HepG2 (cell line): ENCODE measurements around the gene NCOA5. TPM values are rescaled to one million over a fixed set of nuclear protein-coding genes. Genes with fewer than 3 reads are reported as not detected.

Source experiments
- ATAC-seq: fragments of 200-7000 bp; cut with Tn5 transposase; 3 replicates; pipeline ENCODE4 v1.9.1; 2020; ENCODE audit warnings: mild to moderate bottlenecking, moderate library complexity
- BruUV-seq: library from RNA; stranded (reverse); fragments of 400-500 nt; replicated peaks from 2 replicates; lab custom pipeline; 2021; lab: Mats Ljungman, UMichigan
- CTCF ChIA-PET: fragments of 300-600 bp; formaldehyde crosslinking; extraction: SDS; loops from one replicate; lab custom pipeline; 2021; ENCODE audit warnings: low total read pairs, inconsistent platforms, low intra/inter-chr PET ratio; lab: Yijun Ruan, JAX
- POLR2A ChIA-PET: fragments of 350-600 bp; sonication (Branson Sonifier 250); formaldehyde crosslinking; loops from one replicate; lab custom pipeline; 2020; ENCODE audit warnings: antibody characterized with exemption, inconsistent platforms; lab: Yijun Ruan, JAX
- DNase-seq: peaks from one replicate; pipeline ENCODE4 v3.0.0-alpha.2; 2015; ENCODE audit warnings: low spot score
- FAIRE-seq: peaks from 3 replicates; lab custom pipeline; 2011; peaks lifted over from hg19 to GRCh38; lab: Jason Lieb, UNC
- H2AFZ ChIP-seq: one replicate; pipeline ENCODE4 v1.6.1; 2011; ENCODE audit warnings: low read length, inconsistent platforms
- H3K27ac ChIP-seq: fragments of 300-600 bp; 3 replicates; pipeline ENCODE4 v1.8.0; 2011; ENCODE audit warnings: mixed run types, mild to moderate bottlenecking, mixed read lengths, low read length, inconsistent platforms; ENCODE audit not compliant: insufficient read depth; ENCODE audit errors: extremely low read length
- H3K27me3 ChIP-seq, 2 experiments: fragments of 200-600 bp in 1 of 2; 2 replicates in 1 of 2; 3 replicates in 1 of 2; pipeline versions ENCODE4 v1.6.0 to v1.8.0; 2011; ENCODE audit warnings: low read length in 2 of 2, mild to moderate bottlenecking in 2 of 2, moderate library complexity in 2 of 2, inconsistent platforms in 1 of 2; ENCODE audit not compliant: insufficient read depth in 2 of 2, control insufficient read depth in 1 of 2
- H3K36me3 ChIP-seq, 2 experiments: fragments of 200-600 bp in 1 of 2; replicated peaks in 1 of 2; 2 replicates in 1 of 2; 3 replicates in 1 of 2; pipeline versions ENCODE4 v1.5.1 to v1.8.0; 2011; ENCODE audit warnings: low read length in 2 of 2, inconsistent platforms in 1 of 2; ENCODE audit not compliant: insufficient read depth in 2 of 2, control insufficient read depth in 1 of 2
- H3K4me1 ChIP-seq: 2 replicates; pipeline ENCODE4 v1.5.1; 2012; ENCODE audit warnings: low read length, inconsistent platforms; ENCODE audit not compliant: insufficient read depth
- H3K4me2 ChIP-seq: 2 replicates; pipeline ENCODE4 v1.6.0; 2011; ENCODE audit warnings: low read depth, low read length, inconsistent platforms
- H3K4me3 ChIP-seq, 3 experiments: fragments of 200-600 bp in 1 of 3; sonication (generic), shearing (Covaris generic) in 1 of 3; replicated peaks in 1 of 3; 2 replicates each; pipeline ENCODE4 v1.5.1; 2011 to 2016; ENCODE audit warnings: low read length in 3 of 3, inconsistent platforms in 2 of 3, low read depth in 2 of 3, mild to moderate bottlenecking in 2 of 3, control low read depth in 1 of 3, mixed read lengths in 1 of 3; ENCODE audit not compliant: insufficient read depth in 1 of 3
- H3K79me2 ChIP-seq: one replicate; pipeline ENCODE4 v1.6.1; 2011; ENCODE audit warnings: low read length, inconsistent platforms; ENCODE audit not compliant: insufficient read depth
- H3K9ac ChIP-seq: 2 replicates; pipeline ENCODE4 v1.6.0; 2011; ENCODE audit warnings: mild to moderate bottlenecking, low read depth, low read length, inconsistent platforms; ENCODE audit not compliant: insufficient read depth
- H3K9me3 ChIP-seq: 2 replicates; pipeline ENCODE4 v1.5.1; 2012; ENCODE audit warnings: mild to moderate bottlenecking, low read length
- H4K20me1 ChIP-seq: 2 replicates; pipeline ENCODE4 v1.6.0; 2011; ENCODE audit warnings: inconsistent platforms, mild to moderate bottlenecking, low read length, moderate library complexity; ENCODE audit not compliant: insufficient read depth
- ATF4 ChIP-seq, 2 experiments: fragments of 450-650 bp in 1 of 2; sonication (generic) in 1 of 2; formaldehyde crosslinking; IDR thresholded peaks; 2 replicates each; pipeline versions ENCODE4 v1.5.0 to v1.8.0; 2020 to 2022; ENCODE audit warnings: mild to moderate bottlenecking in 1 of 2, missing genetic modification reagents in 1 of 2
- FOXC1 ChIP-seq: sonication (generic); formaldehyde crosslinking; IDR thresholded peaks from 2 replicates; pipeline ENCODE4 v1.8.0; 2022; ENCODE audit warnings: mild to moderate bottlenecking, missing genetic modification reagents, borderline replicate concordance
- MATR3 ChIP-seq: sonication (generic); formaldehyde crosslinking; IDR thresholded peaks from 2 replicates; pipeline ENCODE4 v1.4.0; 2020; ENCODE audit warnings: missing genetic modification reagents
- MIXL1 ChIP-seq: IDR thresholded peaks from 2 replicates; pipeline ENCODE4 v1.6.1; 2016
- MTA1 ChIP-seq: sonication (generic); formaldehyde crosslinking; IDR thresholded peaks from 2 replicates; pipeline ENCODE4 v1.4.0; 2020; ENCODE audit warnings: missing genetic modification reagents, mild to moderate bottlenecking, borderline replicate concordance
- NCOR1 ChIP-seq: fragments of 200-600 bp; sonication (generic); IDR thresholded peaks from 2 replicates; pipeline ENCODE4 v1.7.0; 2017; ENCODE audit warnings: antibody characterized with exemption, low read length, borderline replicate concordance
- PBX3 ChIP-seq: sonication (generic); formaldehyde crosslinking; IDR thresholded peaks from 2 replicates; pipeline ENCODE4 v1.8.1; 2023; ENCODE audit warnings: missing genetic modification reagents, inconsistent platforms, borderline replicate concordance
- RFX3 ChIP-seq: IDR thresholded peaks from 2 replicates; pipeline ENCODE4 v1.6.1; 2016; ENCODE audit warnings: missing biosample characterization, missing genetic modification reagents
- RFX5 ChIP-seq: IDR thresholded peaks from 2 replicates; pipeline ENCODE4 v1.6.1; 2011; ENCODE audit warnings: low read depth, low read length, improper control_type of control experiment
- TCF7 ChIP-seq: sonication (generic); IDR thresholded peaks from 2 replicates; pipeline ENCODE4 v1.6.1; 2016; ENCODE audit warnings: antibody characterized with exemption, low read depth
- TCF7L2 ChIP-seq: IDR thresholded peaks from 2 replicates; pipeline ENCODE4 v1.6.1; 2011; ENCODE audit warnings: mild to moderate bottlenecking, low read depth, low read length, moderate library complexity
- ZBTB20 ChIP-seq: sonication (generic); formaldehyde crosslinking; IDR thresholded peaks from 2 replicates; pipeline ENCODE4 v1.8.1; 2023; ENCODE audit warnings: missing genetic modification reagents, low read depth, mild to moderate bottlenecking, borderline replicate concordance
- ZNF281 ChIP-seq: sonication (generic); formaldehyde crosslinking; IDR thresholded peaks from 2 replicates; pipeline ENCODE4 v1.4.0; 2020; ENCODE audit warnings: missing genetic modification reagents, borderline replicate concordance
- ZNF816 ChIP-seq: sonication (generic); formaldehyde crosslinking; IDR thresholded peaks from 2 replicates; pipeline ENCODE4 v1.8.0; 2022; ENCODE audit warnings: missing genetic modification reagents, mild to moderate bottlenecking, borderline replicate concordance
- ZNF850 ChIP-seq: sonication (generic); formaldehyde crosslinking; conservative IDR thresholded peaks from 2 replicates; pipeline ENCODE4 v1.9.0; 2021; ENCODE audit warnings: mild to moderate bottlenecking, missing genetic modification reagents
- WGBS: methylation state at CpG from one replicate; pipeline ENCODE4 v1.1.6; 2017; ENCODE audit warnings: low lambda C conversion rate; 5-methylcytosine and 5-hydroxymethylcytosine counted together
- in situ Hi-C: cut with HindIII; loops from 2 replicates; pipeline ENCODE4 v1.10.0; 2017; ENCODE audit warnings: low pct_unique_long_range_greater_than_20kb; ENCODE audit not compliant: extremely low pct_ligation_motif_present
- intact Hi-C: fragments of 100-400 bp; cut with micrococcal nuclease; formaldehyde crosslinking; loops from one replicate; pipeline ENCODE4 v1.10.0; 2022; ENCODE audit not compliant: unreplicated experiment
- polyA plus RNA-seq, 8 experiments: library from polyadenylated mRNA; depleted of rRNA in 3 of 8; stranded (reverse) in 7 of 8; unstranded in 1 of 8; fragments of >200 nt; fragmentation: Illumina TruSeq in 4 of 8; extraction: Trizol in 4 of 8; gene quantifications; 2 replicates each; pipeline versions ENCODE4 v1.2.1 to v1.2.3, GENCODE V29; 2011 to 2016; ENCODE audit warnings: low read depth in 4 of 8, missing spikeins in 1 of 8, mixed read lengths in 1 of 8; ENCODE audit not compliant: insufficient read depth in 1 of 8
- total RNA-seq, 5 experiments: library from RNA; depleted of rRNA; stranded (reverse); fragments of >200 nt; fragmentation: Illumina TruSeq; extraction: Trizol; gene quantifications; 2 replicates each; pipeline ENCODE4 v1.2.3, GENCODE V29; 2016; ENCODE audit warnings: low read depth in 1 of 5

NCOA5 gene
- total and polyA plus RNA-seq, 2 of the 13 experiments (the other 11 are each of a cell fraction or from before 2014, with no cell fraction given) = 16.5 to 28.4 TPM

- TF ChIP-seq RFX3 (CRISPR knock-in tag) (no peak), TCF7 (no peak), TCF7L2 (no peak), MTA1 (0 out of 2 replicates have a peak, but pooled peaks have one; percentile 43), ZNF816 (CRISPR knock-in tag) (no peak), MIXL1 (no peak), ZBTB20 (no peak), RFX5 (no peak), ATF4 (CRISPR knock-in tag; IDR thresholded peaks at IDR 0.05) (no peak), MATR3 (CRISPR knock-in tag) (no peak), NCOR1 (no peak), ZNF850 (CRISPR knock-in tag) (no peak)
Measured at GRCh38 chr20:46117704-46118467, 28.1 kb upstream of the NCOA5 start, which contains the start of gene CD40 (continued).

GRCh38 chr20:46114449-46114848, 24.7 kb upstream of the NCOA5 start:
- H2AFZ ChIP-seq = no peak overlapping the region
- ATAC-seq (no peak), FAIRE-seq (no peak), DNase-seq (no peak)
- intact Hi-C loops = no loop called here
- no peaks in the 10 kb centered on the region for H4K20me1 ChIP-seq
- ChIA-PET CTCF (no interaction called here), POLR2A (no interaction called here)
- BruUV-seq = no TSS peak
- H3K27me3 ChIP-seq = peaks cover 7 to 50% of the 10 kb centered on the region in 2 experiments; a peak in 4 of 5 replicates
- in situ Hi-C loops = no loop called here
- H3K36me3 ChIP-seq = no peaks in the 10 kb centered on the region
- no peak overlapping the region for H3K4me3 ChIP-seq
- no peak overlapping the region for H3K4me2 ChIP-seq
- TF ChIP-seq ZNF281 (no peak), PBX3 (CRISPR knock-in tag) (no peak), FOXC1 (no peak)
- no peaks in the 10 kb centered on the region for H3K79me2 ChIP-seq
- no peak overlapping the region for H3K9ac ChIP-seq
- H3K27ac ChIP-seq = no peak overlapping the region
- 17% methylated on average over 2 of the region's 2 CpGs for WGBS
- no peaks in the 10 kb centered on the region for H3K9me3 ChIP-seq
- peaks cover 7% of the 10 kb centered on the region; the same call in 1 of the 2 replicates for H3K4me1 ChIP-seq
